Osteocyte (in vitro differentiated cells): ENCODE measurements around the gene GTF2A1. TPM values are rescaled to one million over a fixed set of nuclear protein-coding genes. Genes with fewer than 3 reads are reported as not detected.
"Not testable (repeated sequence)": the region's sequence is repeated elsewhere in the genome, so short reads cannot be mapped to it uniquely, and the experiment has no call there.

Experiments
- DNase-seq: peaks from one replicate; pipeline ENCODE4 v3.0.0; 2021; ENCODE audit warnings: mixed read lengths; ENCODE audit not compliant: unreplicated experiment; ENCODE audit errors: extremely low spot score
- H3K27ac Mint-ChIP-seq: one replicate; pipeline ENCODE4 v1.8.0; 2021; ENCODE audit warnings: mild to moderate bottlenecking, mixed read lengths; ENCODE audit not compliant: unreplicated experiment
- H3K27me3 Mint-ChIP-seq: one replicate; pipeline ENCODE4 v1.8.0; 2021; ENCODE audit warnings: mixed read lengths; ENCODE audit not compliant: unreplicated experiment
- H3K36me3 Mint-ChIP-seq: one replicate; pipeline ENCODE4 v1.8.0; 2021; ENCODE audit warnings: mixed read lengths; ENCODE audit not compliant: unreplicated experiment
- H3K4me1 Mint-ChIP-seq: one replicate; pipeline ENCODE4 v1.8.0; 2021; ENCODE audit warnings: mixed read lengths; ENCODE audit not compliant: unreplicated experiment
- H3K4me3 Mint-ChIP-seq: one replicate; pipeline ENCODE4 v1.8.0; 2021; ENCODE audit warnings: mild to moderate bottlenecking, moderate library complexity, mixed read lengths; ENCODE audit not compliant: unreplicated experiment
- H3K9me3 Mint-ChIP-seq: one replicate; pipeline ENCODE4 v1.8.0; 2021; ENCODE audit warnings: mixed read lengths; ENCODE audit not compliant: unreplicated experiment
- total RNA-seq: library from RNA; stranded (reverse); gene quantifications from 2 replicates; pipeline ENCODE4 v1.2.1, GENCODE V29; 2021
- TF ChIP-seq, protein P1 (sequence below): fragments of 200-600 bp; sonication (generic); IDR thresholded peaks from 2 replicates; pipeline ENCODE4 v1.5.0; 2021; ENCODE audit warnings: antibody characterized with exemption, mild to moderate bottlenecking, moderate library complexity

GTF2A1 gene
- total RNA-seq, 1 donor from 2014 or later: 40.8 TPM

DNA sequence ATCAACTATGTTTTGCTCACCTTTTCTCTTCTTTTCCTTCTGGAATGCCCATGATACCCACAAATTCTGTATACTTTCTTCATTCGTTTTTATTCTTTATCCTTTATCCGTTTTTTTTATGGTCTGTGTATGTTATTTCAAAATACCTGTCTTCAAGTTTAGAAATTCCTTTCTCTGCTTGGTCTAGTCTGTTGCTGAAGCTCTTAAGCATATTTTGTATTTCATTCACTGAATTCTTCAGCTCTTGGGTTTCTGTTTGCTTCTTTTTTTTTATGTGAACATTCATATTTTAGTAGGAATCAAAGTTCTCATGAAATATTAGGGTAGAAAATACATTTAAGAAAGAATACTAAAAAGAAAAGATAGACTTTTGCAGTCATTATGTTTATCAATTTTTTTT is 22.7 kb upstream of the GTF2A1 start:
- no peaks in the 10 kb centered on the region for H3K36me3 Mint-ChIP-seq
- H3K4me3 Mint-ChIP-seq: no peak overlapping the region

DNA sequence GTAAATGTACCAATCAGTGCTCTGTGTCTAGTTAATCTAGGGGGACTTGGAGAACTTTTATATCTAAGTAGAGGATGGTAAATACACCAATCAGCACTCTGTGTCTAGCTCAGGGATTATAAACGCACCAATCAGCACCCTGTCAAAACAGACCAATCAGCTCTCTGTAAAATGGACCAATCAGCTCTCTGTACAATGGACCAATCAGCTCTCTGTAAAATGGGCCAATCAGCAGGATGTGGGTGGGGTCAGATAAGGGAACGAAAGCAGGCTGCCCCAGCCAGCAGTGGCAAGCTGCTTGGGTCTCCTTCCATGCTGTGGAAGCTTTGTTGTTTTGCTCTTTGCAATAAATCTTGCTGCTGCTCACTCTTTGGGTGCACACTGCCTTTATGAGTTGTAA is 16.1 kb upstream of the GTF2A1 start:
- not testable (repeated sequence) for H3K9me3 Mint-ChIP-seq, H3K36me3 Mint-ChIP-seq, H3K4me3 Mint-ChIP-seq, H3K4me1 Mint-ChIP-seq, H3K27ac Mint-ChIP-seq, DNase-seq
- peaks cover 33% of the 10 kb centered on the region for H3K27me3 Mint-ChIP-seq

More for the DNA sequence above, 22.7 kb upstream of the GTF2A1 start:
- Mint-ChIP-seq H3K4me1 (no peaks in the 10 kb centered on the region), H3K27ac (no peak overlapping the region), H3K9me3 (peaks cover 17% of the 10 kb centered on the region), H3K27me3 (peaks cover 20% of the 10 kb centered on the region)
- DNase-seq: no peak
- TF ChIP-seq, protein P1, sequence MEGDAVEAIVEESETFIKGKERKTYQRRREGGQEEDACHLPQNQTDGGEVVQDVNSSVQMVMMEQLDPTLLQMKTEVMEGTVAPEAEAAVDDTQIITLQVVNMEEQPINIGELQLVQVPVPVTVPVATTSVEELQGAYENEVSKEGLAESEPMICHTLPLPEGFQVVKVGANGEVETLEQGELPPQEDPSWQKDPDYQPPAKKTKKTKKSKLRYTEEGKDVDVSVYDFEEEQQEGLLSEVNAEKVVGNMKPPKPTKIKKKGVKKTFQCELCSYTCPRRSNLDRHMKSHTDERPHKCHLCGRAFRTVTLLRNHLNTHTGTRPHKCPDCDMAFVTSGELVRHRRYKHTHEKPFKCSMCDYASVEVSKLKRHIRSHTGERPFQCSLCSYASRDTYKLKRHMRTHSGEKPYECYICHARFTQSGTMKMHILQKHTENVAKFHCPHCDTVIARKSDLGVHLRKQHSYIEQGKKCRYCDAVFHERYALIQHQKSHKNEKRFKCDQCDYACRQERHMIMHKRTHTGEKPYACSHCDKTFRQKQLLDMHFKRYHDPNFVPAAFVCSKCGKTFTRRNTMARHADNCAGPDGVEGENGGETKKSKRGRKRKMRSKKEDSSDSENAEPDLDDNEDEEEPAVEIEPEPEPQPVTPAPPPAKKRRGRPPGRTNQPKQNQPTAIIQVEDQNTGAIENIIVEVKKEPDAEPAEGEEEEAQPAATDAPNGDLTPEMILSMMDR: no peak

DNA sequence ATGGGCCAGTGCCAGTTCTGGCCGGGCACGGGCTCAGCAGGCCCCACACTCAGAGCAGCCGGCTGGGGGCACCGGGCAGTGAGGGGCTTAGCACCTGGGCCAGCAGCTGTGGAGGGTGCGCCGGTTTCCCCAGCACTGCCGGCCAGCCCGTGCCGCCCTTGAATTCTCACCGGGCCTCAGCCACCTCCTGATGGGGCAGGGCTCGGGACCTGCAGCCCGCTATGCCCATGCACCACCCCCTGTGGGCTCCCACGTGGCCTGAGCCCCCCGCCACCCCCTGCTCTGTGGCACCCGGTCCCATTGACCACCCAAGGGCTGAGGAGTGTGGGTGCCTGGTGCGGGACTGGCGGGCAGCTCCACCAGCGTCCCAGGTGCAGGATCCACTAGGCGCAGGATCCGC is 15.4 kb upstream of the GTF2A1 start:
- Mint-ChIP-seq H3K27me3 (peaks cover 31% of the 10 kb centered on the region), H3K4me1 (peaks cover 9% of the 10 kb centered on the region), H3K4me3 (no peak overlapping the region), H3K36me3 (no peaks in the 10 kb centered on the region), H3K9me3 (peaks cover 3% of the 10 kb centered on the region), H3K27ac (no peak overlapping the region)
- DNase-seq: no peak
- TF ChIP-seq, protein P1: no peak

DNA sequence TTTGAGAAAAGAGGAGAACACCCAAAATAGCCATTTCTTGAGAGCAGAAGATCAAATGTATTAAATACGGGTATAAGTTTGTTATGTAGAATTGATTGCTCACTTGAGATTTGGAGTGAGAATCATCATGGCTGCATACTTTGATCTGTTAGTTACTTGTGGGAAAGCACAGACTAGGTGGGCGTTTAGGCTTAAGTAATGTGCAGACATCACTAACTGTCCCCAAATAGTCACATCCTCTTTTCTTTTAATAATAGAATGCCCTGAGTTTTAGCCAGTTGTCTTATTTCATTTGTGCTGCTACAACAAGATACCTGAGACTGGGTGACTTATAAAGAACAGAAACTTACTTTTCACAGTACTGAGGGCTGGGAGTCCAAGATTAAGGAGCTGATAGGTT is 14.3 kb upstream of the GTF2A1 start:
- peaks cover 21% of the 10 kb centered on the region for H3K27me3 Mint-ChIP-seq

GRCh38 chr14:81234278-81234677 is 13.5 kb upstream of the GTF2A1 start:
- TF ChIP-seq, protein P1: no peak
- H3K4me3 Mint-ChIP-seq: no peak overlapping the region
- H3K9me3 Mint-ChIP-seq: no peaks in the 10 kb centered on the region
- no peak overlapping the region for H3K27ac Mint-ChIP-seq
- H3K36me3 Mint-ChIP-seq: no peaks in the 10 kb centered on the region
- no peak for DNase-seq
- peaks cover 14% of the 10 kb centered on the region for H3K27me3 Mint-ChIP-seq
- peaks cover 9% of the 10 kb centered on the region for H3K4me1 Mint-ChIP-seq

More for the DNA sequence above, 14.3 kb upstream of the GTF2A1 start:
- Mint-ChIP-seq H3K9me3 (no peaks in the 10 kb centered on the region), H3K4me1 (peaks cover 9% of the 10 kb centered on the region), H3K4me3 (no peak overlapping the region), H3K27ac (no peak overlapping the region), H3K36me3 (no peaks in the 10 kb centered on the region)
- TF ChIP-seq, protein P1: no peak
- no peak for DNase-seq

DNA sequence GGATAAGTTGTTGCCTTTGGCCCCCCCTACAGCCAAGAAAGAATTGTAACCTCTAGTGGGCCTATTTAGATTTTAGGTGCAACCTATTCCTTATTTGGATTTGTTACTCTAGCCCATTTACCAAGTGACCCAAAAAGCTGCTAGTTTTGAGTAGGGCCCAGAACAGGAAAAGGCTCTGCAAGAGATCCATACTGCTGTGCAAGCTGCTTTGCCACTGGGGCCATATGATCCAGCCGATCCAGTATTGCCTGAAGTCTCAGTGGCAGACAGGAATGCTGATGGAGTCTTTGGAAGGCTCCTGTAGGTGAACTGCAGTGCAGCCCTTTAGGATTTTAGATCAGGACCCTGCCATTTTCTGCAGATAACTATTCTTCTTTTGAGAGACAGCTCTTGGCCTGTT is 12.9 kb upstream of the GTF2A1 start:
- TF ChIP-seq, protein P1: no peak
- Mint-ChIP-seq H3K27ac (no peak overlapping the region), H3K9me3 (no peaks in the 10 kb centered on the region), H3K4me1 (peaks cover 9% of the 10 kb centered on the region), H3K4me3 (no peak overlapping the region), H3K36me3 (no peaks in the 10 kb centered on the region), H3K27me3 (peaks cover 14% of the 10 kb centered on the region)
- DNase-seq: no peak
